Esophagus muscularis mucosa (tissue), 4 donors: ENCODE measurements around the gene NOX5. TPM values are rescaled to one million over a fixed set of nuclear protein-coding genes. Genes with fewer than 3 reads are reported as not detected.
A peak's percentile ranks its signal among the peaks of the same experiment; 100 is the strongest.

Source experiments
- DNase-seq: peaks from one replicate; pipeline ENCODE4 v3.0.0-alpha.2; 2017; ENCODE audit errors: extremely low spot score
- H3K27ac ChIP-seq, 4 donors: fragments of 200-600 bp; sonication (generic); replicated peaks in 1 of 4; 1 replicate in 3 of 4; 2 replicates in 1 of 4; pipeline ENCODE4 v1.5.1; 2016 to 2019; ENCODE audit warnings: mild to moderate bottlenecking in 1 of 4
- H3K27me3 ChIP-seq, 4 donors: fragments of 200-600 bp; sonication (generic); one replicate each; pipeline versions ENCODE4 v1.5.1 to v1.6.0; 2016 to 2019
- H3K36me3 ChIP-seq, 4 donors: fragments of 200-600 bp; sonication (generic); one replicate each; pipeline ENCODE4 v1.5.1; 2016 to 2019
- H3K4me1 ChIP-seq, 4 donors: fragments of 200-600 bp; sonication (generic); one replicate each; pipeline ENCODE4 v1.5.1; 2016 to 2019
- H3K4me3 ChIP-seq, 4 donors: fragments of 200-600 bp; sonication (generic); 1 replicate in 2 of 4; 2 replicates in 2 of 4; pipeline ENCODE4 v1.5.1; 2016 to 2019; ENCODE audit warnings: mild to moderate bottlenecking in 4 of 4, moderate library complexity in 1 of 4
- H3K9me3 ChIP-seq, 4 donors: fragments of 200-600 bp; sonication (generic); 1 replicate in 3 of 4; 2 replicates in 1 of 4; pipeline ENCODE4 v1.5.1; 2016 to 2019
- EP300 ChIP-seq: sonication (generic); formaldehyde crosslinking; IDR thresholded peaks from one replicate; pipeline ENCODE4 v1.6.1; 2017; ENCODE audit warnings: antibody characterized with exemption
- POLR2A ChIP-seq: fragments of 450-650 bp; IDR thresholded peaks from one replicate; pipeline ENCODE4 v1.6.1; 2017; ENCODE audit warnings: antibody characterized with exemption, moderate library complexity, mild to moderate bottlenecking, low read depth
- POLR2AphosphoS5 ChIP-seq, 2 donors: sonication (generic); formaldehyde crosslinking; IDR thresholded peaks; one replicate each; pipeline ENCODE4 v1.6.1; 2017; ENCODE audit warnings: antibody characterized with exemption in 2 of 2
- WGBS: methylation state at CpG from one replicate; pipeline ENCODE4 v1.1.5; 2018; 5-methylcytosine and 5-hydroxymethylcytosine counted together
- intact Hi-C: fragments of 100-400 bp; cut with DNase I; formaldehyde crosslinking; loops from one replicate; pipeline ENCODE4 v1.15.1; 2023
- total RNA-seq, 4 donors: library from RNA; depleted of rRNA; stranded (reverse); fragments of >200 nt; gene quantifications; one replicate each; pipeline versions ENCODE4 v1.1.0 to v1.2.1, GENCODE V29; 2016
- TF ChIP-seq, protein P1 (sequence below), 3 experiments: fragments of 200-600 bp in 2 of 3; fragments of 450-650 bp in 1 of 3; sonication (generic) in 2 of 3; IDR thresholded peaks; one replicate each; pipeline ENCODE4 v1.5.1; 2017 to 2019; ENCODE audit warnings: antibody characterized with exemption in 3 of 3, mild to moderate bottlenecking in 2 of 3, moderate library complexity in 1 of 3

NOX5 gene
- total RNA-seq, 4 donors from 2014 or later = under 0.01 to 0.66 (median 0.34) TPM

DNA sequence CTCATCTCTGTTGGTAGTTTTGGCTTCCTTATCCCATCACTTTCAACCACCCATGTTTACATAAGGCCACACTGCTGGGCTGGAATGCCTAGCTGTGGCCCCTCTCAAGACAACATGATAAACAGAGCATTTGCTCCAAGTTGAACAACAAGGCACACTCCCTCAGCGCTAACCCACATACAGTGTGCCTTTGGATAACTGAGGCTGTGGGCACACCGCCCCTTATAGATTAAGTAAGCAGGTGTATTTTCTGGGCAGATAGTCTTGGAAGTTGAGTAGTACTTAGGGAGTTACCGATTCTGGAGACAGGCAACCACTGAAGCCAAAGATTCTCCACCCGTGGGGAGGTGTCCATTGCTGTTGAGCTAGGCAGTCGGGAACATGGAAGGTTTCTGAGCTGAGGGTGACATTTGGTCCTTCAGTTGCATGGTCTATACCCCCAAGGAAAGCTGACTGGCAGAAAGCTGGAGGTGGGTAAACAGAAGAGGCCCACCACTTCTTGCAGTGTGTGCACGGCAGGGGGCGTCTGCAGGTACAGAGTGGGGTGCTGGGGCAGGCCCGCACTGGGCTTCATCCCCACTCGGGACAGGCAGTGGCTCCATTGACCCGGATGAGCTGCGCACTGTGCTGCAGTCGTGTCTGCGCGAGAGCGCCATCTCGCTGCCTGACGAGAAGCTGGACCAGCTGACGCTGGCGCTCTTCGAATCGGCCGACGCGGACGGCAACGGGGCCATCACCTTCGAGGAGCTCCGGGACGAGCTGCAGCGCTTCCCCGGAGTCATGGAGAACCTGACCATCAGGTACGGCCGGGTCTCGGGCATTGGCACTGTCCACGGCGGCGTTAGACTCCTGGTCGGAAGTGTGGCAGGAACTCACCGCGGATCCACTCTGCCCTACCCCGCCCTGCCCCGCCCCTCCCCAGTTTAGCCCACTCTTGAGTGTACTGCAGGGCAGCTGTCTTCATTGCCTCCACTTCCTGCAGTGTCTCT, 16.8 kb downstream of the NOX5 start:
- H3K4me1 ChIP-seq = peaks cover 0 to 11% (median 8%) of the 10 kb centered on the region in 4 donors
- H3K36me3 ChIP-seq = no peaks in the 10 kb centered on the region
- H3K4me3 ChIP-seq = peak overlapping the region; percentile 19 to 50 (median 26)
- H3K9me3 ChIP-seq = no peaks in the 10 kb centered on the region
- intact Hi-C loops = no loop called here
- peak; percentile 90 for DNase-seq
- H3K27me3 ChIP-seq = peaks cover 0 to 62% (median 8%) of the 10 kb centered on the region in 4 donors
- TF ChIP-seq POLR2AphosphoS5 (IDR thresholded peaks at IDR 0.05) (no peak), POLR2A (no peak), EP300 (no peak)
- TF ChIP-seq, protein P1, sequence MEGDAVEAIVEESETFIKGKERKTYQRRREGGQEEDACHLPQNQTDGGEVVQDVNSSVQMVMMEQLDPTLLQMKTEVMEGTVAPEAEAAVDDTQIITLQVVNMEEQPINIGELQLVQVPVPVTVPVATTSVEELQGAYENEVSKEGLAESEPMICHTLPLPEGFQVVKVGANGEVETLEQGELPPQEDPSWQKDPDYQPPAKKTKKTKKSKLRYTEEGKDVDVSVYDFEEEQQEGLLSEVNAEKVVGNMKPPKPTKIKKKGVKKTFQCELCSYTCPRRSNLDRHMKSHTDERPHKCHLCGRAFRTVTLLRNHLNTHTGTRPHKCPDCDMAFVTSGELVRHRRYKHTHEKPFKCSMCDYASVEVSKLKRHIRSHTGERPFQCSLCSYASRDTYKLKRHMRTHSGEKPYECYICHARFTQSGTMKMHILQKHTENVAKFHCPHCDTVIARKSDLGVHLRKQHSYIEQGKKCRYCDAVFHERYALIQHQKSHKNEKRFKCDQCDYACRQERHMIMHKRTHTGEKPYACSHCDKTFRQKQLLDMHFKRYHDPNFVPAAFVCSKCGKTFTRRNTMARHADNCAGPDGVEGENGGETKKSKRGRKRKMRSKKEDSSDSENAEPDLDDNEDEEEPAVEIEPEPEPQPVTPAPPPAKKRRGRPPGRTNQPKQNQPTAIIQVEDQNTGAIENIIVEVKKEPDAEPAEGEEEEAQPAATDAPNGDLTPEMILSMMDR (IDR thresholded peaks at IDR 0.05) = peak; percentile 16 to 31 (median 30)
- no peak overlapping the region for H3K27ac ChIP-seq
- WGBS = 22% methylated on average over 26 of the region's 42 CpGs

DNA sequence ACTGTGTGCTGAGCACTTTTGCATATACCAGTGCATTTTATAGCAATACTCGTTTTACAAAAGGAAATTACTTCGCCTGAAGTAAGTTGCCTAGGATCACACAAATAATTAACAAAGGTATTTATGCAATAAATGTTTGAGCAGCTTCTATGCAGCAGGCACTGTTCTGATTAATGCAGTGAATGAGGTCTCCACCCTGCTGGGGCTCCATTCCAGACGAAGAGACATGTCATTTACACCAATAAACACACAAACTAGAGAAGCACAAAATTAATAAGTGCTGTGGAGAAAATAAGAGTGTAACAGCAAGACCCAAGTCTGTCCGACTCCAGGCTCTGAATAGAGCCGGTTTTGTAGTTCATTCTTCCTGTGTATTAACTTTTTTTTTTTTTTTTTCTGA, 17.5 kb downstream of the NOX5 start:
- H3K4me3 ChIP-seq = peak overlapping the region; percentile 19 to 50 (median 26)
- TF ChIP-seq EP300 (no peak), POLR2A (no peak), POLR2AphosphoS5 (IDR thresholded peaks at IDR 0.05) (no peak)
- TF ChIP-seq, protein P1 (IDR thresholded peaks at IDR 0.05) = no peak
- no peaks in the 10 kb centered on the region for H3K9me3 ChIP-seq
- H3K27ac ChIP-seq = no peak overlapping the region
- peaks cover 0 to 11% (median 8%) of the 10 kb centered on the region in 4 donors for H3K4me1 ChIP-seq
- intact Hi-C loops = no loop called here
- H3K36me3 ChIP-seq = no peaks in the 10 kb centered on the region
- WGBS = 59% methylated on average over 5 of the region's 5 CpGs
- DNase-seq = no peak
- H3K27me3 ChIP-seq = peaks cover 0 to 70% (median 8%) of the 10 kb centered on the region in 4 donors

DNA sequence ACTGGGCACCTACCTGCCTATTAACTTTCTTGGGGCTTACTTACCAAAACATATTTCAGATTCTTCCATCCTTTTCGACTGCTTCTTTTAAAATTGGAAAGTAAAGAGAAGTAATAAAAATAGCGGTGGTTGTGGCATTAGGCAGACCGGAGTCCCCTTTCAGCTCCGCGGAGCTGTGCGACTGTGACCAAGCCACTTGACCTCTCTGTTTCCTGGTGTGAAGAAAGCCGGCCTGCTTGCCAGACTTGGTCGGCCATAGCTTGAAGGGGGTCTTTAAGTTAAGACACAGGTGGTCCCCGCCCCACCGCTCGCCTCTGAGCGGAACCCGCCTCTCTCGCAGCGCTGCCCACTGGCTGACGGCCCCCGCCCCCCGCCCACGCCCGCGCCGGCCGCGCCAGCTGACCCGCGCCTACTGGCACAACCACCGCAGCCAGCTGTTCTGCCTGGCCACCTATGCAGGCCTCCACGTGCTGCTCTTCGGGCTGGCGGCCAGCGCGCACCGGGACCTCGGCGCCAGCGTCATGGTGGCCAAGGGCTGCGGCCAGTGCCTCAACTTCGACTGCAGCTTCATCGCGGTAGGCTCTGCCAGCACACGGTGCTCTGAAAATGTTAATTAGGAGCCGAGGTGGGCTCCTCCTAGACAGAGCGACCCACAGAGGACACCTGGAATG, 18.3 kb downstream of the NOX5 start:
- no peak for DNase-seq
- no peak overlapping the region for H3K4me3 ChIP-seq
- peaks cover 0 to 78% (median 8%) of the 10 kb centered on the region in 4 donors for H3K27me3 ChIP-seq
- no peak overlapping the region for H3K27ac ChIP-seq
- intact Hi-C loops = no loop called here
- no peaks in the 10 kb centered on the region for H3K36me3 ChIP-seq
- 81% methylated on average over 29 of the region's 43 CpGs for WGBS
- peaks cover 0 to 11% (median 8%) of the 10 kb centered on the region in 4 donors for H3K4me1 ChIP-seq
- H3K9me3 ChIP-seq = no peaks in the 10 kb centered on the region
- TF ChIP-seq POLR2A = no peak
- no peak for TF ChIP-seq POLR2AphosphoS5 (IDR thresholded peaks at IDR 0.05)
- TF ChIP-seq, protein P1 (IDR thresholded peaks at IDR 0.05) = no peak
- no peak for TF ChIP-seq EP300

DNA sequence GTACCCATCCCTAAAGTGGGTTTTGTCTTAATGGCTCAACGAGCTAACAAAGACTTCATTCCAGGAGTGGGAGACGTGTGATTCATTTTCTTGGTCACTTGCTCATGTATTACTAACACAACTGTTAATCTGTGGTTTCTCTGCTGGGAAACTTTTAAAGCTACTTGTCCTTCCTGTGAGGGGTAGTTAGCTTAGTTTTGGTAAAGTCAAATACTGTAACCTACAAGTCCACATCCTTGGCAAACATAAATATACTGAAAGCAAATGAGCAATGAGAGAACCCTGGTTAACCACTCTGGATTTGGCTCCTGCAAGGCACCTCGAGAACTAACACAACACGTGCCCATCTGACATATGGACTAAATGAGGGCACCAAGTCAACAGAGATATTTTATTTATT, 19.9 kb downstream of the NOX5 start:
- no peak for DNase-seq
- Histone ChIP-seq H3K9me3 (no peaks in the 10 kb centered on the region), H3K27ac (no peak overlapping the region), H3K4me1 (peaks cover 0 to 11% (median 8%) of the 10 kb centered on the region in 4 donors), H3K4me3 (no peak overlapping the region), H3K27me3 (peaks cover 0 to 82% (median 8%) of the 10 kb centered on the region in 4 donors), H3K36me3 (no peaks in the 10 kb centered on the region)
- TF ChIP-seq, protein P1 (IDR thresholded peaks at IDR 0.05) = no peak
- TF ChIP-seq POLR2A (no peak), POLR2AphosphoS5 (IDR thresholded peaks at IDR 0.05) (no peak), EP300 (no peak)
- intact Hi-C loops = no loop called here
- WGBS = 50% methylated on average over 4 of the region's 4 CpGs
